ENCODE measurements around the gene TBC1D22A.

Gene TBC1D22A

GRCh38 chr22:46764140-46764680 is 1.8 kb downstream of the TBC1D22A start:
- no peak for DNase-seq (ENCODE audit: low read depth)

GRCh38 chr22:46764779-46765485 is 2.5 kb downstream of the TBC1D22A start:
- no peak for TF ChIP-seq CTCF (IDR thresholded peaks at IDR 0.05; ENCODE audit: control insufficient read depth, extremely low read depth, insufficient read depth)
- H3K4me3 ChIP-seq (ENCODE audit: low read depth, low read length) = no peak overlapping the region

More at GRCh38 chr22:46764140-46764680, 1.8 kb downstream of the TBC1D22A start:
- no peak for TF ChIP-seq CTCF (IDR thresholded peaks at IDR 0.05; ENCODE audit: control insufficient read depth, extremely low read depth, insufficient read depth)
- H3K4me3 ChIP-seq (ENCODE audit: low read depth, low read length) = no peak overlapping the region

DNA sequence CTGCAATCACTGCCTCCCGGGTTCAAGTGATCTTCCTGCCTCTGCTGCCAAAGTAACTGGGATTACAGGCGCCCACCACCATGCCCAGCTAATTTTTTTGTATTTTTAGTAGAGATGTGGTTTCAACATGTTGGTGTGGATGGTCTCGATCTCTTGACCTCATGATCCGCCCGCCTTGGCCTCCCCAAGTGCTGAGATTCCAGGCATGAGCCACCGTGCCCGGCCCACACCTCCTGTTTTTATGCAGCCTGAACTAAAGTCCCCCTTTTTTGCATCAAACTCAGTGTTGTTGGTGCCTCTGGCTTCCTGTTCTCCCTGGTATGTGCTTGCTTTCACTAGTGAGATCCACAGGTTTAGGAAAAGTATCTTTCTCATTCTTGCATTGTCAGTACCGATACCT is 4.2 kb downstream of the TBC1D22A start:
- TF ChIP-seq CTCF (IDR thresholded peaks at IDR 0.05; ENCODE audit: control insufficient read depth, extremely low read depth, insufficient read depth) = no peak
- H3K4me3 ChIP-seq (ENCODE audit: low read depth, low read length) = no peak overlapping the region
- no peak for DNase-seq (ENCODE audit: low read depth)

More at GRCh38 chr22:46764779-46765485, 2.5 kb downstream of the TBC1D22A start:
- DNase-seq (ENCODE audit: low read depth) = no peak

DNA sequence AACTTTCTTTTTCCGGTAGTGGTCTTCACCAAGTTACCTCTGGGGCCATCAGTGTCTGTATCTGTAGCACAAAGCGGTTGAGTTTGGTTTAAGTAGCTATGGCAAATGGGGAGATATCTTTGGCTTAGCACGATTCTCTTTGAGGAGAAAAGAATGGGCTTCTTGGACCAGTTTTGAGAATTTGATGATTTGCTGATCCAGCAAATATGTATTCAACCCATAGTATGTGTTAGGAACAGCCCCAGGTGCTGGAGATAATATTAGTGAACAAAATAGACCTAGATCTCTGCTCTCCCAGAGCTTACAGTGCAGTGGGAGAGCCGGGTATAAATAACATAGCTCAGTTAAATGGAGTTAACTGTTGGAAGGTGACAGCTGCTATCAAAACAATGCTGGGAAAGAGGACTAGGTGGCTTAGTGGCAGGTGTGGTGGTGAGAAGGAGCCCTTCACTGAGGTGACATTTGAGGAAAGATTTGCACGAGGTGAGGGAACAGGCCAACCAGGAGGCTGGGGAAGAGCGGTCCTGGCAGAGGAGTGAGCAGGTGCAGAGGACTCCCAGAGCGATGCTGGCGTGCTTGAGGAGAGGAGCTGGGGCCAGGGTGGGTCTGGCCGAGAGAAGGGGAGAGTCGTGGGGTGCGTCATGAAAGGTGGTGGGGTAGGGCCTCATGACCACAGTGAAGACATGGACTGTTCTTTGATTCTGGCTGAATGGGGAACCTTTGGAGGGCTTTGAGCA is 5.0 kb downstream of the TBC1D22A start:
- no peak for DNase-seq (ENCODE audit: low read depth)
- no peak for TF ChIP-seq CTCF (IDR thresholded peaks at IDR 0.05; ENCODE audit: control insufficient read depth, extremely low read depth, insufficient read depth)
- no peak overlapping the region for H3K4me3 ChIP-seq (ENCODE audit: low read depth, low read length)

DNA sequence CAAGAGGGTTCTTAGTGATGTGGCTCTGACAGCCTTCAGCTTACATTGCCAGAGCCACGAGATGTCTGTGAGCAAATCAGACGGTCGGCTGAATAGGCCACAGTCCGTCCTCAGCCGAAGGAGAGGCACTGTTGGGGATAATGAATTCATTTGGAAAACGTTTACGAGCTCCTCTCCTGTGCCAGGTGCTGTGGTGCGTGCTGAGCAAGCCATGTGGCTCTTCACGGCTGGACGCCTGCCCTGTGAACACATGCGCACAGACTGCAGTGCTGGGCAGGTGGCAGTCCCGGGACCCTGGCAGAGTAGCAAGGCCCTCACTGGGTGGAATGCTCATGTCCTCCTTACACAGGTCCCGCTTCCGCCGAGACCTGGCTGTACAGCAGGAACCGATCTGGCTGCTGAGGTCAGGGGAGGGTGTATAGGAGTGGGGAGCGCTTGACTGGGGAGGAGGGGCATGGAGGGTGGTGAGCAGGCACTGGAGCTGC is 6.8 kb downstream of the TBC1D22A start:
- no peak for DNase-seq (ENCODE audit: low read depth)
- TF ChIP-seq CTCF (IDR thresholded peaks at IDR 0.05; ENCODE audit: control insufficient read depth, extremely low read depth, insufficient read depth) = no peak
- no peak overlapping the region for H3K4me3 ChIP-seq (ENCODE audit: low read depth, low read length)

DNA sequence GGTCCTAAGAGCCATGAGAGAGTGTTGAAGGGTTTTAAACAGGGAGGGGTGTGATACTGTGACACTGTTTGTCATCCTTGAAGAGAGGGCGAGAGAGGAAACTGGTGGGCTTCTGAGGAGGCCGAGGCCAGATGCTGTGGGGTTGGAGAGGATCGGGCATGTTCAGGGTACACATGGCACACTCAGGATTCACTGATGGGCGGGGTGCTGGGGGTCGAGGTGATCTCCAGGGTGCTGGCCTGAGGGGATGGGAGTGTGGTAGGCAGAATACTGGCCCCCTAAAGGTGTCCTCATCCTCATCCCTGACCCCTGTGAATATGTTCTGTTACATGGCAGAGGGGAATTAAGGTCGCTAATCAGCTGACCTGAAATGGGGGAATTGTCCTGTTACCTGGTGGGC is 7.3 kb downstream of the TBC1D22A start:
- no peak overlapping the region for H3K4me3 ChIP-seq (ENCODE audit: low read depth, low read length)
- DNase-seq (ENCODE audit: low read depth) = no peak
- no peak for TF ChIP-seq CTCF (IDR thresholded peaks at IDR 0.05; ENCODE audit: control insufficient read depth, extremely low read depth, insufficient read depth)
